Mesodermal cell (in vitro differentiated cells): ENCODE results near the gene PLXNB3.
A peak's percentile ranks its signal among the peaks of the same experiment; 100 is the strongest.
"Not testable (repeated sequence)": the region's sequence is repeated elsewhere in the genome, so short reads cannot be mapped to it uniquely, and the experiment has no call there.

Experiments used
- H3K27ac ChIP-seq: 2 replicates; pipeline ENCODE4 v1.7.0; 2013; ENCODE audit warnings: mild to moderate bottlenecking, low read depth, low read length, moderate library complexity; ENCODE audit not compliant: severe bottlenecking
- H3K36me3 ChIP-seq: 2 replicates; pipeline ENCODE4 v1.7.1; 2013; ENCODE audit warnings: mild to moderate bottlenecking, low read length, moderate library complexity; ENCODE audit not compliant: control insufficient read depth, insufficient read depth
- H3K4me1 ChIP-seq: one replicate; pipeline ENCODE4 v1.7.1; 2013; ENCODE audit warnings: mild to moderate bottlenecking, low read length; ENCODE audit not compliant: insufficient read depth, control insufficient read depth, poor library complexity, severe bottlenecking
- H3K4me3 ChIP-seq: 2 replicates; pipeline ENCODE4 v1.7.0; 2013; ENCODE audit warnings: low read length, control low read depth, mild to moderate bottlenecking; ENCODE audit not compliant: insufficient read depth, poor library complexity, severe bottlenecking; ENCODE audit errors: extremely low read depth
- H3K9me3 ChIP-seq: 2 replicates; pipeline ENCODE4 v1.7.1; 2013; ENCODE audit warnings: mild to moderate bottlenecking, low read length, moderate library complexity; ENCODE audit not compliant: control insufficient read depth
- WGBS, 2 experiments: methylation state at CpG; one replicate each; pipeline ENCODE4 v1.1.5; 2013; ENCODE audit warnings: missing lambda C conversion rate in 2 of 2; ENCODE audit not compliant: insufficient coverage in 2 of 2; 5-methylcytosine and 5-hydroxymethylcytosine counted together

The PLXNB3 gene

DNA sequence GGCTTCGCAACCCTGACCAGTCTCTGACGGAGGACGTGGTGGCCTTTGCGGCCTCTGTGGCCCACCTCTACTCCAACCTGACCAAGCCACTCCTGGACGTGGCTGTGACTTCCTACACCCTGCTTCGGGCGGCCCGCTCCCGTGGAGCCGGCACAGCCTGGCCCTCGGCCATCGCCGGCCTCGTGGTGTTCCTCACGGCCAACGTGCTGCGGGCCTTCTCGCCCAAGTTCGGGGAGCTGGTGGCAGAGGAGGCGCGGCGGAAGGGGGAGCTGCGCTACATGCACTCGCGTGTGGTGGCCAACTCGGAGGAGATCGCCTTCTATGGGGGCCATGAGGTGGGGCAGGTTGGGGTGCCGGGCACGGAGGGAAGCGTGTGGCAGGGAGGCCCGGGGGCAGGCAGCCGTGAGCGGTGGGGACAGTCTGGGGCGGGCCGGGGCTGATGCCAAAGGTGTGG is 38.2 kb upstream of the PLXNB3 start:
- peaks cover 21% of the 10 kb centered on the region for H3K4me1 ChIP-seq
- 93 to 94% methylated on average over 20 to 29 of the region's 35 CpGs for WGBS, 2 experiments
- H3K36me3 ChIP-seq = peaks cover 19% of the 10 kb centered on the region
- H3K27ac ChIP-seq = peak overlapping the region; percentile 86
- H3K4me3 ChIP-seq = no peak overlapping the region
- no peaks in the 10 kb centered on the region for H3K9me3 ChIP-seq

GRCh38 chrX:153726286-153727122 is 37.5 kb upstream of the PLXNB3 start:
- 21 to 37% methylated on average over 8 to 18 of the region's 35 CpGs for WGBS, 2 experiments
- Histone ChIP-seq H3K4me1 (peaks cover 21% of the 10 kb centered on the region), H3K36me3 (peaks cover 23% of the 10 kb centered on the region), H3K9me3 (peaks cover 4% of the 10 kb centered on the region), H3K27ac (peak overlapping the region; percentile 86), H3K4me3 (no peak overlapping the region)

DNA sequence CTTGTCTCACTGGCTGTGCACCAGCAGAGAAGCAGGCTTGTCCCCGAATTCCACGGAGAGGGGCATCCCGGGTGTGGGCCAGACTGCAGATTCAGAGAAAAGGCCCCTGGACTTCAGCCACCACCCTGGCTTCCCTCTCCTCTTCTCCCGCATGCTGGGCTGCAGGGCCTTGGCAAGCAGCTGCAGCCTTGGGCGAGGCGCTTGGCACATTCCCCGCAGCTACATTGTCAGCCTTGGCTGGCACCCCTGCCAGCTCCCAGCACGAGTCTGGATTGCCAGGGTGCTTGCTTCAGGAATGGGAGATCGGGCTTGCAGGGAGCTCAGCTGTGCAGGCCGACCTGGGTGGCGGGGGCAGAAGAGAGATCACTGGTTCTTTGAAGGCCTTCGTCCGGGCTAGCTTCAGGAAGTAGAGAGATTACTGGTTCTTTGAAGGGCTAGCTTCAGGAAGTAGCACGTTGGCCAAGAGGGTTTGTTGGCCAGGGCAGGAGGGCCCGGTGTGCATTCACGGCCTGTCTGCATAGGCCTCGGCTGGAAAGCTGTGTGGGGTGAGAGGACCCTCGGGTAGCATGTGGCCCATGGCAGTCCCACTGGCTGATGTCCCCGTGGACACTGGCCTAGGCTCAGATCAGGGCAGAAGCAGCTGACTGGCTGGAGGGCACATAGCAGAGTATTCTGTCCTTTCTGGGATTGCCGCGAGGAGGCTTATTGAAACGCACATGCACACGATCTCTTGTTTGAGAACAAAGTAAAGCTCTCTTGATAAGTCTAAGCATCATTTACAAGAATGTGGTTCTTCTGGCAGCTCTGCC is 36.7 kb upstream of the PLXNB3 start:
- peaks cover 18% of the 10 kb centered on the region for H3K36me3 ChIP-seq
- H3K27ac ChIP-seq = peak overlapping the region; percentile 86
- 67 to 70% methylated on average over 1 to 8 of the region's 23 CpGs for WGBS, 2 experiments
- no peak overlapping the region for H3K4me3 ChIP-seq
- peaks cover 21% of the 10 kb centered on the region for H3K4me1 ChIP-seq
- H3K9me3 ChIP-seq = peaks cover 11% of the 10 kb centered on the region

GRCh38 chrX:153728095-153728494 is 36.0 kb upstream of the PLXNB3 start:
- no peak overlapping the region for H3K4me3 ChIP-seq
- peaks cover 11% of the 10 kb centered on the region for H3K9me3 ChIP-seq
- H3K36me3 ChIP-seq = peaks cover 12% of the 10 kb centered on the region
- no peak overlapping the region for H3K27ac ChIP-seq
- H3K4me1 ChIP-seq = peaks cover 21% of the 10 kb centered on the region
- WGBS, 2 experiments = 100% methylated on average over 2 of the region's 6 CpGs; no CpG with 5 or more reads in 1 of the 2 experiments

DNA sequence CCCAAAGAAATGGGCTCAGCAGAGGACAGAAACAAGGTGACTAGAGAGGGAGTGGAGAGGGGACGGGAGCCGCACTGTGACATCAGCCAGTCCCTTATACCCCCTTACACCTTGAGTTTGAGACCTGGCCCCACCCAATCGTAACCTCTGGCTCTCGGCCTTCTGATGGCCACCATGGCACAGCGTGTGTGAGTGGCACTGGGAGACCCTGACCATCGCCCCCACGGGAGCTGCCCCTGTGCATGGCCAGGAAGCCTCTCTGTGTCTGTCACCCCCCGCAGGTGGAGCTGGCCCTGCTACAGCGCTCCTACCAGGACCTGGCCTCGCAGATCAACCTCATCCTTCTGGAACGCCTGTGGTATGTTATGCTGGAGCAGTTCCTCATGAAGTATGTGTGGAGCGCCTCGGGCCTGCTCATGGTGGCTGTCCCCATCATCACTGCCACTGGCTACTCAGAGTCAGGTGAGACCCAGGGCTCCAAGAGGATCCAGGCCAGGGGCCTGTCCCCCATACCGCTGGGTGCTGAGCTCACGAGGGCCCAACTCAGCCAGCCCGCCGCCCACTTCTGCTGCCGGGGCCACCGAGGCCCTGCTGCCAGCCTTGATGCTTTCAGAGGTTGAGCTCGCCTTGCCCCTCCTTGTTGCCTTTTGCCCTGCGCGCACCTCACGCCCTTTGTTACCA is 35.0 kb upstream of the PLXNB3 start:
- 92% methylated on average over 7 to 13 of the region's 23 CpGs for WGBS, 2 experiments
- no peak overlapping the region for H3K27ac ChIP-seq
- H3K36me3 ChIP-seq = peaks cover 12% of the 10 kb centered on the region
- peaks cover 11% of the 10 kb centered on the region for H3K9me3 ChIP-seq
- no peak overlapping the region for H3K4me3 ChIP-seq
- peaks cover 21% of the 10 kb centered on the region for H3K4me1 ChIP-seq

GRCh38 chrX:153730115-153730514 is 33.9 kb upstream of the PLXNB3 start:
- peaks cover 12% of the 10 kb centered on the region for H3K36me3 ChIP-seq
- WGBS, 2 experiments = 95% methylated on average over 10 of the region's 23 CpGs; no CpG with 5 or more reads in 1 of the 2 experiments
- peaks cover 21% of the 10 kb centered on the region for H3K4me1 ChIP-seq
- H3K4me3 ChIP-seq, H3K27ac ChIP-seq: not testable (repeated sequence)
- peaks cover 11% of the 10 kb centered on the region for H3K9me3 ChIP-seq

- Histone ChIP-seq H3K4me3 (no peak overlapping the region), H3K27ac (no peak overlapping the region), H3K36me3 (peaks cover 12% of the 10 kb centered on the region), H3K4me1 (peaks cover 13% of the 10 kb centered on the region), H3K9me3 (peaks cover 11% of the 10 kb centered on the region)
- 100% methylated on average over 3 of the region's 6 CpGs; no CpG with 5 or more reads in 1 of the 2 experiments for WGBS, 2 experiments
Measured at GRCh38 chrX:153731117-153731844, 32.8 kb upstream of the PLXNB3 start.

- Histone ChIP-seq H3K27ac (no peak overlapping the region), H3K4me1 (peaks cover 12% of the 10 kb centered on the region)
- WGBS, 2 experiments = 100% methylated on average over 1 of the region's 3 CpGs; no CpG with 5 or more reads in 1 of the 2 experiments
Measured at GRCh38 chrX:153731845-153732215, 32.2 kb upstream of the PLXNB3 start.

DNA sequence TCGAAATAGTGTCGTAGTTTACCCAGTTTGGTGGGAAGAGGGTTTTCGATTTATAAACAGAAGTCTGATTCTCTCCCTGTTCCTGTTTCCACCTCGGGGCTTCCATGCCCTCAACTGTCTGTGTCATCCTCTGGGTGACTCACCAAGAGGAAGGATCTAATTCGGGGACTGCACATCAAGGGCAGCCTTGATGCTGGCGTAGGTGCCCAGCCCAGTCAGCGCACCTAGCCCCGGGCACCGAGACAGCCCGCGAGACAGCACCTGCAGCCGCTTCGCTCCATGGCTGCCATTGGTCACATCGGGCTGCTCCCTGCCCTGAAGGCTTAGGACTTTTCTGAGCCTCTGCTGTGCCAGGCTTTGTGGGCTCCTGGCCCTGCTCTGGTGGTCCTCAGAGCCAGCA is 31.6 kb upstream of the PLXNB3 start:
- peaks cover 7% of the 10 kb centered on the region for H3K4me1 ChIP-seq
- no peak overlapping the region for H3K27ac ChIP-seq
- peaks cover 11% of the 10 kb centered on the region for H3K9me3 ChIP-seq
- peaks cover 12% of the 10 kb centered on the region for H3K36me3 ChIP-seq
- 91 to 100% methylated on average over 4 to 5 of the region's 14 CpGs for WGBS, 2 experiments
- no peak overlapping the region for H3K4me3 ChIP-seq

More at GRCh38 chrX:153731845-153732215, 32.2 kb upstream of the PLXNB3 start:
- Histone ChIP-seq H3K36me3 (peaks cover 12% of the 10 kb centered on the region), H3K9me3 (peaks cover 11% of the 10 kb centered on the region), H3K4me3 (no peak overlapping the region)
